GM20000 (cell line): ENCODE data around the gene TESMIN.

Source experiments
- DNase-seq: peaks from one replicate; pipeline ENCODE4 v3.0.0; 2012; ENCODE audit warnings: low spot score
- TF ChIP-seq, protein P1 (sequence below): IDR thresholded peaks from 2 replicates; pipeline ENCODE4 v1.5.1; 2012; ENCODE audit warnings: mild to moderate bottlenecking, control low read depth; ENCODE audit errors: extremely low read depth, missing control alignments

TESMIN gene

DNA sequence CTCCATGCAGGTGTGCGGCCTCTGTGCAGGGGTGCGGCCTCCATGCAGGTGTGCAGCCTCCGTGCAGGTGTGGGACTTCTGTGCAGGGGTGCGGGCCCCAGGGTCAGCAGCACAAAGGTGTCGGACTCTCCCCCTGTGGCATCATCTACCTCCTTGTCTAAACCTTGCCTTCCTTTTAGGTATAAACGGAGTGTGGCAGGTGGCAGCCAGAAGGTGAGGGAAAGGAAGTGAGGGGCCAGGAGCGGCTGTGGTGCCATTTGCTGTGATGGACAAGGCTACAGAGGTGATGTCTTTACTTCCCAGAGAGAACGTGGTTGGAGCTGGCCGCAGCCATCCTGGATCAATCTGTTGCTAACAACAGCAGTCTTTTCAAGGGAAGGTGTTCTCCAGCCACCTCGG is 57.8 kb downstream of the TESMIN start:
- TF ChIP-seq, protein P1, sequence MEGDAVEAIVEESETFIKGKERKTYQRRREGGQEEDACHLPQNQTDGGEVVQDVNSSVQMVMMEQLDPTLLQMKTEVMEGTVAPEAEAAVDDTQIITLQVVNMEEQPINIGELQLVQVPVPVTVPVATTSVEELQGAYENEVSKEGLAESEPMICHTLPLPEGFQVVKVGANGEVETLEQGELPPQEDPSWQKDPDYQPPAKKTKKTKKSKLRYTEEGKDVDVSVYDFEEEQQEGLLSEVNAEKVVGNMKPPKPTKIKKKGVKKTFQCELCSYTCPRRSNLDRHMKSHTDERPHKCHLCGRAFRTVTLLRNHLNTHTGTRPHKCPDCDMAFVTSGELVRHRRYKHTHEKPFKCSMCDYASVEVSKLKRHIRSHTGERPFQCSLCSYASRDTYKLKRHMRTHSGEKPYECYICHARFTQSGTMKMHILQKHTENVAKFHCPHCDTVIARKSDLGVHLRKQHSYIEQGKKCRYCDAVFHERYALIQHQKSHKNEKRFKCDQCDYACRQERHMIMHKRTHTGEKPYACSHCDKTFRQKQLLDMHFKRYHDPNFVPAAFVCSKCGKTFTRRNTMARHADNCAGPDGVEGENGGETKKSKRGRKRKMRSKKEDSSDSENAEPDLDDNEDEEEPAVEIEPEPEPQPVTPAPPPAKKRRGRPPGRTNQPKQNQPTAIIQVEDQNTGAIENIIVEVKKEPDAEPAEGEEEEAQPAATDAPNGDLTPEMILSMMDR, result no peak
- no peak for DNase-seq

DNA sequence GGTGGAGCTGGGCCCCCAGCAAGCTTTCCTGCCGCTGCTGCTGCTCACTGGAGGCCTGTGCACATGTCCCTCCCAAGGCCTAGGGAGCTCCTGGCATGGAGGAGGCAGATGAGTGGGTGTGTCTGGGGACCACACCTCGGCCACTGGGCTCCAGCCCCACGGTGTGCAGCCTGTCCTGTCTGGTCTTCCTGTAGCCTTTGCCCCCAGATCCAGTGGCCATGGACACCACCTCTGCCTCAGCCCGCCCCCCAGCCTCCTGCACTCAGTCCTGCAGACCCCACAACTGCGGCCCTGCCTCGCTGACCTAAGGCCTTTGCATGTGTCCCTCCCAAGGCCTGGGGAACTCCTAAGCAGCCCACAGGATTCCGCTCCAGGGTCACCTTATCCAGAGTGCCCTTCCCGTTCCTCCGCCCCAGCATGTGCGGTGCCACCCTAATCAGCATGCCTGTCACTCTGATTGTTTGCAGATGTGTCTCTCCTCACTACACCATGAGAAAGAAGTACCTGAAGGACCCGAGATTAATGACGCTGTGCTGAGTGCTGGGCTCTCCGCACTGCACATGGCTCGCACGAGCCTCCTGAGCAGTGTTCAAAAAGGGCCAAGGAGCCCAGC is 58.3 kb downstream of the TESMIN start:
- TF ChIP-seq, protein P1, result no peak
- DNase-seq, result no peak

DNA sequence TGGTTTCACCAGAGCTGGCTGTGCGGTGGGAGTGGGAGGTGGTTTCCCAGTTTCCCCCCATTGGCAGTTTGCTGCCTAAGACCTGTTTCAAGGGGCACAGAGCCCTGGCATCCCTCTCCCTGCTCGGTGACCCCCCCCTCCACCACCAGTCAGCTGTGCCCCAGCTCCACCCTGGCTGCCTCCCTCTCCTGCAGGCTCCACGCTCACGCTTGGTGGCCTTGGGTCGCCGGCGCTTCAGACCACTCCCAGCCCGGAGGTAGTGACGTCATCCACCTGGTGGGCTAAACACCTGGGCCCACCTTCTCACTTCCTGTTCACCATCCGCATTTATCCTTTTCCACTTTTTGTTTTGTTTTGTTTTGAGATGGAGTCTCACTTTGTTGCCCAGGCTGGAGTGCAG is 59.2 kb downstream of the TESMIN start:
- DNase-seq, result no peak
- TF ChIP-seq, protein P1, result no peak

DNA sequence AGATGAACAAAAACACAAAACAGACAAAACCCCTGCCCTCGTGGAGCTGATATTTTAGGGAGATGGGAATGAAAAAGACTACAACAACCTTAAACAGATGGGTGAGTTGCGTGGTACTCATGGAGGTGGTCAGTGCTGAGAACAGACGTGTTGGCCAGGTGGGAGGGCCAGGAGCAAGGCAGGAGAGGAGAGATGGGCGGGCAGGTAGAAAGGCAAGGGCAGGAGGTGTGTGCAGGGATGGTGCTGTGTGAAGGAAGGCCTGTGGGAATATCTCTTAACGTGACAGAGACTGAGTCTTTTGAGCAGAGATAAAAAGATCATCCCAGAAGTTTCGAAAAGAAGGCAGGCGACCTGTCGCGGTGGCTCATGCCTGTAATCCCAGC is 59.9 kb downstream of the TESMIN start:
- no peak for DNase-seq
- TF ChIP-seq, protein P1, result no peak

DNA sequence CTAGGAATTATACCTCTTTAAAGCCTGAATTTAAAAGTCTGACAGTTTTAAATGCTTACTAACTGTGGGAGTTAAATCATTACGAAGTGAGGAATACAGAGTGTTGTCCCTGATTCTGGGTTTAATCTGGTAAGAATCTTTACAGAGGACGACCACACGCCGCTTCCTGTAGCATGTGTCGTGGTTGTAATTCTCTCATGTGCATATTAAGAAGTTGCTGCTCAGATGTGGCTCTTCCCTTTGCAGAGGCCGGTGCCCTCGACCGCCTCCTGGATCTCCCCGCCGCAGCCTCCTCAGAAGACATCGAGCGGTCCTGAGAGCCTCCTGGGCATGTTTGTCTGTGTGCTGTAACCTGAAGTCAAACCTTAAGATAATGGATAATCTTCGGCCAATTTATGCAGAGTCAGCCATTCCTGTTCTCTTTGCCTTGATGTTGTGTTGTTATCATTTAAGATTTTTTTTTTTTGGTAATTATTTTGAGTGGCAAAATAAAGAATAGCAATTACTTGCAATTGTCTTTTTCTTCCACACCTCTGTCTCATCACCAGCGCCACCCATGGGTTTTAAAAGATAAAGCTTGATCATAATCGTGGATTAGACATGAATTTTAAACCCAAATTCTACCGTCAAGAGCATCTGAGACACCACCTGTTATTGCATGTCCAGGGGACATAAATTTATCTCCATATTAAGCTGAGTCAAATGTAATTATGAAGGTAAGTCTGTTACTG is 60.5 kb downstream of the TESMIN start:
- TF ChIP-seq, protein P1, result no peak
- no peak for DNase-seq

DNA sequence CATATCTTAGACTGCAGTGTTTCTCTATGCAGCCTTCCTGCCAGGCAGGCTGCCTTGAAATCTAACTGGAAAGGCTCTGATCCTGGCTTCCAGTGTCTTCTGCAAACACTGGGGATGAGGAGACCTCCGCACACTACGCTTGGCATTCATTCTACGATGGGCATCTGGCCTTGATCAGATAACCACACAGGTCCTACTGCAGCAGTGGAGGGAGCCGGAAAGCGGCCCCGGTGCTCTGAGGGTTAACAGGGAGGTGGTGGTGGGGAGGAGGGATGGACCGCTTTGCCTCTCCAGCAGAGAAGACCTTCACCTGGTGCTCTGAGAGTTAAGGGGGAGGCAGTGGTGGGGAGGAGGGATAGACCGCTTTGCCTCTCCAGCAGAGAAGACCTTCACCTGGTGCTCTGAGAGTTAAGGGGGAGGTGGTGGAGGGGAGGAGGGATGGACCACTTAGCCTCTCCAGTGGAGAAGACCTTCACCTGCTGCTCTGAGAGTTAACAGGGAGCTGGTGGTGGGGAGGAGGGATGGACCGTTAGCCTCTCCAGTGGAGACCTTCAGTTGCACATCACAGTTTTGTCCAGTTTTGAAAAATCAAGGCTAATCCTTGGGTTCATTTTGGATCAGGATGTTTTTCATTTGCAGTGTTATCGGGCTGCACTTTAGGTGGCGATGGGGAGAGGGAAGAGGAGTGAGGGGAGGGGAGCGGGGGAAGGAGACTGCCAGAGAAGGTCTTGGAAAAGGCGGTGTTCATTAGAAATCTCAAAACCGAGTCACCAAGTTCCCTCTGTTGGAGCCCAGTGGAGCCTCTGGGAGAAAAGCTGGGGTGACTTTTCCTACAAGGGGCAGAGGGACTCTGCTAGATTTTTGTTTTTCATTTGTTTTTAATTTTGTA is 61.3 kb downstream of the TESMIN start:
- DNase-seq, result no peak
- TF ChIP-seq, protein P1, result no peak

DNA sequence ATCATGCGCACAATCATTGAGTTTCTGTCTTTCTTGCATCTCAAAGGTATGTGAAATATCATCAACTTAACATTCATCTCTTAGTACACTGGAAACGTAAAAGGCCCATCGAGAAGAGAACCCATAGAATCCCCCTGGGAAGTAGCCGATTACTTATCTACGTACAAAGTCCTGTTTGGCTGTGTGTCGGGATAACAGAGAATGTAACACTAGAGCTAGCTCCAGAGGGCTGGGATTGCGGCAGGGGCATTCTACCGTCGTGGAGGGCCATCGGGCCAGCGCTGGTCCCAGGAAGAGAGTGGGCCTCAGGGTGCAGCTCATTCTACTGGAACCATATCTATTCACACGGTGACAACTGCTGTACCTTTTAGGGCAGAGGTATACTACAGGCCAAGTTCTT is 62.4 kb downstream of the TESMIN start:
- TF ChIP-seq, protein P1, result no peak
- no peak for DNase-seq
